Adrenal gland (tissue), 5 donors: Measurements from ENCODE around the gene UROD.
"Not testable (repeated sequence)": the region's sequence is repeated elsewhere in the genome, so short reads cannot be mapped to it uniquely, and the experiment has no call there.

Experiments used
- POLR2A ChIP-seq, 2 donors: fragments of 450-650 bp; IDR thresholded peaks; one replicate each; pipeline ENCODE4 v1.6.1; 2017; ENCODE audit warnings: antibody characterized with exemption in 2 of 2, mild to moderate bottlenecking in 2 of 2, moderate library complexity in 1 of 2
- TF ChIP-seq, protein P1 (sequence below), 6 experiments: fragments of 450-650 bp in 4 of 6; fragments of 200-600 bp in 2 of 6; sonication (generic) in 1 of 6; IDR thresholded peaks; 1 replicate in 5 of 6; 2 replicates in 1 of 6; pipeline versions ENCODE4 v1.5.1 to v1.8.0; 2016 to 2021; ENCODE audit warnings: antibody characterized with exemption in 6 of 6, mild to moderate bottlenecking in 2 of 6, moderate library complexity in 1 of 6
- donor health status: DM: no; HTN: no; CAD: no.

- TF ChIP-seq POLR2A (IDR thresholded peaks at IDR 0.05) = not testable (repeated sequence)
- TF ChIP-seq, protein P1, sequence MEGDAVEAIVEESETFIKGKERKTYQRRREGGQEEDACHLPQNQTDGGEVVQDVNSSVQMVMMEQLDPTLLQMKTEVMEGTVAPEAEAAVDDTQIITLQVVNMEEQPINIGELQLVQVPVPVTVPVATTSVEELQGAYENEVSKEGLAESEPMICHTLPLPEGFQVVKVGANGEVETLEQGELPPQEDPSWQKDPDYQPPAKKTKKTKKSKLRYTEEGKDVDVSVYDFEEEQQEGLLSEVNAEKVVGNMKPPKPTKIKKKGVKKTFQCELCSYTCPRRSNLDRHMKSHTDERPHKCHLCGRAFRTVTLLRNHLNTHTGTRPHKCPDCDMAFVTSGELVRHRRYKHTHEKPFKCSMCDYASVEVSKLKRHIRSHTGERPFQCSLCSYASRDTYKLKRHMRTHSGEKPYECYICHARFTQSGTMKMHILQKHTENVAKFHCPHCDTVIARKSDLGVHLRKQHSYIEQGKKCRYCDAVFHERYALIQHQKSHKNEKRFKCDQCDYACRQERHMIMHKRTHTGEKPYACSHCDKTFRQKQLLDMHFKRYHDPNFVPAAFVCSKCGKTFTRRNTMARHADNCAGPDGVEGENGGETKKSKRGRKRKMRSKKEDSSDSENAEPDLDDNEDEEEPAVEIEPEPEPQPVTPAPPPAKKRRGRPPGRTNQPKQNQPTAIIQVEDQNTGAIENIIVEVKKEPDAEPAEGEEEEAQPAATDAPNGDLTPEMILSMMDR (IDR thresholded peaks at IDR 0.05) = not testable (repeated sequence)
Observed at GRCh38 chr1:44977372-44977771, 34.7 kb upstream of the UROD start.
